Measurements from ENCODE around the gene GRIK1.

Gene GRIK1

GRCh38 chr21:29521872-29522271, 417.9 kb downstream of the GRIK1 start:
- DNase-seq, result no peak

GRCh38 chr21:29520171-29520570, 419.6 kb downstream of the GRIK1 start:
- no peak for DNase-seq

- DNase-seq, result no peak
These were observed 425.0 kb downstream of the GRIK1 start for GRCh38 chr21:29514652-29515247.

- DNase-seq, result no peak
These were observed 426.3 kb downstream of the GRIK1 start for GRCh38 chr21:29513535-29513934.

- DNase-seq, result no peak
These were observed 428.7 kb downstream of the GRIK1 start for GRCh38 chr21:29511096-29511495.

- DNase-seq, result no peak
These were observed 430.7 kb downstream of the GRIK1 start for GRCh38 chr21:29509121-29509520.

- no peak for DNase-seq
These were observed 431.5 kb downstream of the GRIK1 start for GRCh38 chr21:29508301-29508700.

GRCh38 chr21:29506947-29507346, 432.8 kb downstream of the GRIK1 start:
- DNase-seq, result no peak

- DNase-seq, result no peak
These were observed 433.6 kb downstream of the GRIK1 start for GRCh38 chr21:29506214-29506613.

GRCh38 chr21:29504751-29505321, 435.0 kb downstream of the GRIK1 start:
- DNase-seq, result no peak

- no peak for DNase-seq
These were observed 438.3 kb downstream of the GRIK1 start for GRCh38 chr21:29501451-29501850.

GRCh38 chr21:29499734-29500343, 440.0 kb downstream of the GRIK1 start:
- no peak for DNase-seq

- DNase-seq, result no peak
These were observed 440.6 kb downstream of the GRIK1 start for GRCh38 chr21:29499229-29499628.

GRCh38 chr21:29496337-29496736, 443.5 kb downstream of the GRIK1 start:
- no peak for DNase-seq

GRCh38 chr21:29490016-29490415, 449.8 kb downstream of the GRIK1 start:
- DNase-seq, result no peak

GRCh38 chr21:29487154-29487553, 452.6 kb downstream of the GRIK1 start:
- no peak for DNase-seq
